B cell (primary cell): ENCODE data around the gene KRT79.

ENCODE experiments used
- EZH2 ChIP-seq: IDR thresholded peaks from 2 replicates; pipeline ENCODE4 v1.6.1; 2012; ENCODE audit warnings: borderline replicate concordance, low read depth, mild to moderate bottlenecking, moderate library complexity, low read length; ENCODE audit not compliant: insufficient read depth, poor library complexity, severe bottlenecking
- TF ChIP-seq, protein P1 (sequence below): fragments of 200-600 bp; IDR thresholded peaks from one replicate; pipeline ENCODE4 v1.8.0; 2022; ENCODE audit warnings: antibody characterized with exemption, mild to moderate bottlenecking

DNA sequence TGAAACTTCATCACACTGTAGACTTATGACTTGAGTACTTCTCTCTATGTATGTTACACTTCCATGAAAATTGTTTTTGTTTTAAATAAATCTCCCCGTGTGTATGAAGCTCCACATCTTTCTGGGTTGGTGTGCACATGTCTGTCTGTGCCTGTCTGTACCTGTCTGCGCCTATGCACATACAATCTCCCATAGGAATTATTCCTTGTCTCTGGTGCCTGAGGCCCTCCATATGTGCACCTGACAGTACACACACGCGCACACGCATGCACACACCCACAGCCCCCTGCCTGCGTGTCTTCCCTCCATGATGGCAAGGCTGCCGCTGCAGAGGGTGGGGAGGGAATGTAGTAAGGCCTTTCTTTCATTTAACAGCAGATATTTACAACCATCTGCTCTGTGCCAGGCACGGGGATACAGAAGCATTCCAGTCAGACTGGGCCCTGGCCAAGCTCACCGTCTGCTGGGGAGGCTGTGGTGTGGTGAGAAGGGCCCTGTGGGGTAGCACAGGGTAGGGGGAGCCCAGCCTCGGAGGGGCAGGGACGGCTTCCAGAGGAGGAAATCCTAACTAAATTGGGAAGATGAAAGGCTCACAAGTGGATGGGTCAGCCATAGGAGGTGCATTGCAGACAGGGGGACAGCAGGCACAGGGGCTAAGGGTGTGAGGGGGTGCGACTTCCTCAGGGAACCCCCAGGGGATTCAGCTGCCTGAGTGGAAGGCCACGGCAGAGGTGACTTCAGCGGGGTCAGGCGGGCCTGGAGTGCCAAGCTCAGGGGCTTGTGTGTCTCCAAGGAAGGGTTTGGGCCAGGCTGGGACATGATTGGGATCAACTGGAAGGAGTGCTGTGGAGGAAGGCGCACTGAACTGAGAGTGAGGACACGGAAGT is 44.6 kb upstream of the KRT79 start:
- TF ChIP-seq, protein P1, sequence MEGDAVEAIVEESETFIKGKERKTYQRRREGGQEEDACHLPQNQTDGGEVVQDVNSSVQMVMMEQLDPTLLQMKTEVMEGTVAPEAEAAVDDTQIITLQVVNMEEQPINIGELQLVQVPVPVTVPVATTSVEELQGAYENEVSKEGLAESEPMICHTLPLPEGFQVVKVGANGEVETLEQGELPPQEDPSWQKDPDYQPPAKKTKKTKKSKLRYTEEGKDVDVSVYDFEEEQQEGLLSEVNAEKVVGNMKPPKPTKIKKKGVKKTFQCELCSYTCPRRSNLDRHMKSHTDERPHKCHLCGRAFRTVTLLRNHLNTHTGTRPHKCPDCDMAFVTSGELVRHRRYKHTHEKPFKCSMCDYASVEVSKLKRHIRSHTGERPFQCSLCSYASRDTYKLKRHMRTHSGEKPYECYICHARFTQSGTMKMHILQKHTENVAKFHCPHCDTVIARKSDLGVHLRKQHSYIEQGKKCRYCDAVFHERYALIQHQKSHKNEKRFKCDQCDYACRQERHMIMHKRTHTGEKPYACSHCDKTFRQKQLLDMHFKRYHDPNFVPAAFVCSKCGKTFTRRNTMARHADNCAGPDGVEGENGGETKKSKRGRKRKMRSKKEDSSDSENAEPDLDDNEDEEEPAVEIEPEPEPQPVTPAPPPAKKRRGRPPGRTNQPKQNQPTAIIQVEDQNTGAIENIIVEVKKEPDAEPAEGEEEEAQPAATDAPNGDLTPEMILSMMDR = no peak
- no peak for TF ChIP-seq EZH2
